SKM-1 treated with dmso at 0.1 percent for 144 hours (cell line): ENCODE measurements around the gene OSTN.

ENCODE experiments used
- DNase-seq: peaks from one replicate; lab custom pipeline; 2025; ENCODE audit not compliant: unreplicated experiment; lab: John Stamatoyannopoulos, UW

The OSTN gene

DNA sequence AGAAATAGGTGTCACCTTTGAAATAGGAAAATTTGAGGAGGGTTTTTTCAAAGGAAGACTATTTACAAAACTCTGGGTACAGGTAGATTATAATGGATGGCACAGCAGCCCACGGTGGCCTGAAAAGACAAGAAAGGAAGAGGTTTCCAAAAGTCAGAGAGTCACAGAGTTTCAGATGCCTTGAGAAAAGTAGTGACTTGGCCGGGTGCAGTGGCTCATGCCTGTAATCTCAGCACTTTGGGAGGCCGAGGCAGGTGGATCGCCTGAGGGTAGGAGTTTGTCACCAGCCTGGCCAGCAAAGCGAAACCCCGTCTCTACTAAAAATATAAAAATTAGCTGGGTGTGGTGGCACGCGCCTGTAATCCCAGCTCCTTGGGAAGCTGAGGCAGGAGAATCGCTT, 35.2 kb downstream of the OSTN start:
- DNase-seq = no peak

DNA sequence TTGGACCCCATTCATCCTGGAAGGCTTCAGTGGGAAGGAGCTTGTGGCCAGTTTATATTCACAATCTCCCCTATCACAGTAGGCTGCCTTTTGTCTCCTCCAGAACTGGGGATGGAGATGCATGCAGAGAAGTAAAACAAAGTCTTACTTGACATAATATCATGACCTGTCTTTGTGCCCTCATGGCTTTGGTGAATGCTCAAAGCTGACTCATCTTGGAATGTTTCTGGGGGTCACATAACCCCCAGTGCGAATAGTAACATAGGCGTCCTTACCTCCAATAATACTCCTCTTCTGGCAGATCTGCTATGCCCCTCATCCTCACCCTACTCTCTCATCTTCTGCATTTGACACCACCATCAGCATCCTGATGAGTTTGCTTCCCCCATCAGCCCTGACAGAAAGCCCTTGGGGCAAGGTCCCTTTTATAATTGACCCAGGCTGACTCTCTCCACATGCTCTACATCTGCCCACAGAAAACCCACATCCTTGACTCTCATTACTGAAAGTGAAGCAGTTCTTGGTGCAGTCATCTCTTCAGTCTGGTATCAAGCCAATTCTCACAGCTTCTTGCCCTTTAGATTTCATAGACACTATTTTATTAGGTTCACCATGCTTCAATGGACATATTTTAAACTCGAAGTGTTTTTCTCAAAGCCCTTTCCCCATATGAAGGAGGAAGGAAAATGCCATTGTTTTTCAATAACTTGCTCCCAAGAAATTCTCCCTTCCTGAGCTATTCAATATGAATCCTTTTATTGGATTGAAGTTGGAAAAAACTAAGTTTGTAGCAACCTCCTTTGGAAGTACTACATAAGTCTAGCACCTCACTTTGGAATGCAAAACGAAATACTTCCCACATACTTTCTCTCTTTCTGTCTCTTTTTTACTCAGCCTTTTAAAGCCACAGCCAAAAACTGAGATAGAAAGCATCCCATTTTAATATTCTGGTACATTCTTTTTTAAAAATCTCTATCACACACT, 36.6 kb downstream of the OSTN start:
- no peak for DNase-seq

DNA sequence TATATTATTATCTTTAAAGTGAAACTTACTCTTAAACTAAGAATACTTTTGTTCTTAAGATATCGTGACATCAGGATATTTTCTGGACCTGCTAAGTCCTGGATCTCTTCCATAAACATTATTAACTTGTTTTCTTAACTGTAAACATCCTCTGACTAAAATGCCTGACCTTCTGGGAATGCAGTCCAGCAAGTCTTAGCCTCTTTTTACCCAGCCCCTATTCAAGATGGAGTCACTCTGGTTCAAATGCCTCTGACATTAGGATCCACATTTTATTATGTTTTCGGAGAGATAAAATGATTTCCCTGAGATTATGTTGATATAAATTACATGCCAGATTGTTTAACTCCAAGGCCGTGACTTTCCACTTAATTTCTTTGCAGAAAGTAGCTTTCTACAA, 37.6 kb downstream of the OSTN start:
- no peak for DNase-seq

DNA sequence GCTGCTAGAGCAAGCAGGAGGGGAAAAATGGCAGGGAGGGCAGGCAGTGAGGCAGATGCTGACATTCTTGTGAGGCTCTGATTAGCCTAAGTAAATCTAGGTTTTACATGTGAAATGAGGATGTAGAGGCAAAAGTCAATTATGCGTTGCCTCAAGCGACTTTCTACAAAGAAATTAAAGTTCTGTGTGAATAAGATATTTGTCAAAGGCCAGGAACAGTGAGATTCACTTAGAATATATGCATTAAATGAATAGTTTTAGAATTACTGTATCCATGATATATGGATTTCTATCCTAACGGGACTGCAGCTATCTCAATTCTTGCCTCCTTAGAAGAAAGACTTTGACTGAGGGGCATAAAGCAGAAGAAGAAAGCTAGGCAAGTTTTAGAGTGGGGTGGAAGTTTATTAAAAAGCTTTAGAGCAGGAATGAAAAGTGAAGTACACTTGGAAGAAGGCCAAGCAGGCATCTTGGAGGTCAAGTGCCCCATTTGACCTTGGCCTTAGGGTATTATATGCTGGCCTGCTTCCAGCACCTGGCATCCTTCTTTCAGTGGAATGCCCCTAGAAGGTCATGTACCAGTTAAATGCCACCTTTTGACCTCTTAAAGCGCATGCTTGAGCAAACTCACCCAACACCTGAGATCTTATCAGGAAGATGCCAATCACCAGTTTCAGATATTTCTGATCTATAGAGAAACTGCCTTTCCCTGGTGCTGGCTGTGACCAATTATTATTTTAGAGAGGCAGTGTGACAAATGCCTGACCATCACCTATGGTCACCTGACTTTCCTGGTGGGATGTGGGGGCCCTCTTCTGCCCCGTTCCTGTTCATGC, 38.2 kb downstream of the OSTN start:
- DNase-seq = no peak

DNA sequence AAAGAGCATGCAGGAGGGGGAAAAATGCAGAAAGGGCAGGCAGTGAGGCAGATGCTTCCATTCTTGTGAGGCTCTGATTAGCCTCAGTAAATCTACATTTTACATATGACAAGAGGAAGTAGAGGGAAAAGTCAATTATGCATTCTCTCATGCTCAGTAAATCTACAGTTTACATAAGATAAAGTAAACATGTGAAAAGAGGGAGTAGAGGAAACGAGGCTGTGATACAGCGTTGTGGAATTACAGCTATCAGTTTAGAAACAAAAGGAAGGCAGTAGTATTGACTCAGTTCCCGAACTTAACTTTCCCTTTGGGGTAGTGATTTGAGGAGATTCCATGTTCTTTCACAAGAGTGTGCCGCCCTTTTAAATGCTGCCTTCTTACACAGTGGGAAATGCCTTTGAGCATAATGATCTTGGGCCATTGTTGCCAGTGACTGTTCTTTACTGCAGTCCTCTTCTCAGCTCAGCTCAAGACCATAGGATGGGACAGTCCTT, 39.3 kb downstream of the OSTN start:
- no peak for DNase-seq

- no peak for DNase-seq
Observed at GRCh38 chr3:191239407-191240031, 40.5 kb downstream of the OSTN start.

DNA sequence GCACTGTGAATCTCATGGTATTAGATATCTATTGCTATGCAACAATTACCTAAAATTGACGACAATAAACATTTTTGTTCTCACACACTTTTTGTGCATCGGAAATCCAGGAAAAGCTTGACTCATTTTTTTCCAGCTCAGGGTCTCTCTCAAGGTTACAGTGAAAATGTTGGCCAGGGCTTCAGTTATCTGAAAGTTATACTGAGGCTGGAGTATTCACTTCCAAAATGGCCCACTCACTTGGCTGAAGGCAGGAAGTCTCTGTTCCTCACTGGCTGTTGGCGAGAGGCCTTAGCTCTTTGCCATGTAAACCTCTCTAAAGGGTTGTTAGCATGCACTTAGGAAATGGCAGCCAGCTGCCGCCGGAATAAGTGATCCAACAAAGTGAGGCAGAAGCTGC, 41.4 kb downstream of the OSTN start:
- no peak for DNase-seq

- DNase-seq = peak; percentile 8
Observed at GRCh38 chr3:191244242-191244867, 45.3 kb downstream of the OSTN start.

DNA sequence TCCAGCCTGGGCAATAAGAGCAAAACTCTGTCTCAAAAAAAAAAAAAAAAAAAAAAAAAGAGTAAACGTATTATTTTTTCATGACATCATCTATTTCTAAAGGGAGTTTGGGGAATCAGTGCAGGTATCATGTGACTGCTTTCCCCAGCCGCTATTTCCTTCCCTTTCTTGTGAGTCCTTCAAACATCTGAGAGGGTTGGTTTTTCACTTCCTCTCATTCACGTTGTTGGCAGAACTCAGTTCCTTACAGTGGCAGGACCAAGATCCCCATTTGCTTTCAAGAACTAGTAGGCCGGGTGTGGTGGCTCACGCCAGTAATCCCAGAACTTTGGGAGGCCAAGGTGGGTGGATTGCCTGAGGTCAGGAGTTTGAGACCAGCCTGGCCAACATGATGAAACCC, 47.0 kb downstream of the OSTN start:
- DNase-seq = peak; percentile 98

DNA sequence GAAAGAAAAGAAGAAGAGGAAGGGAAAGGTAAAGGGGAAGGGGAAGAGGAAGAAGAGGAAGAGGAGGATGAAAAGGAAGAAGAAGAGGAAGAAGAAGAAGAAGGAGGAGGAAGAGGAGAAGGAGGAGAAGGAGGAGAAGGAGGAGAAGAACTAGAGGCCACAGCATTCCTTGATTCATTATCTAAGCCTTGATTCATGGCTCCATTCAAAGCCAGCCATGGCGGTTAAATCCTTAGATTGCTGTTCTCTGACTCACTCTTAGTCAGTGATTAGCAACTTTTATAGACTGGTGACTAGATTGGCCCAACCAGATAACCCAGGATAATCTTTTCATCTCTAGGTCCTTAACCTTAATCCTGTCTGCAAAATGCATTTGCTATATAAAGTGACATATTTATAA, 47.6 kb downstream of the OSTN start:
- no peak for DNase-seq

DNA sequence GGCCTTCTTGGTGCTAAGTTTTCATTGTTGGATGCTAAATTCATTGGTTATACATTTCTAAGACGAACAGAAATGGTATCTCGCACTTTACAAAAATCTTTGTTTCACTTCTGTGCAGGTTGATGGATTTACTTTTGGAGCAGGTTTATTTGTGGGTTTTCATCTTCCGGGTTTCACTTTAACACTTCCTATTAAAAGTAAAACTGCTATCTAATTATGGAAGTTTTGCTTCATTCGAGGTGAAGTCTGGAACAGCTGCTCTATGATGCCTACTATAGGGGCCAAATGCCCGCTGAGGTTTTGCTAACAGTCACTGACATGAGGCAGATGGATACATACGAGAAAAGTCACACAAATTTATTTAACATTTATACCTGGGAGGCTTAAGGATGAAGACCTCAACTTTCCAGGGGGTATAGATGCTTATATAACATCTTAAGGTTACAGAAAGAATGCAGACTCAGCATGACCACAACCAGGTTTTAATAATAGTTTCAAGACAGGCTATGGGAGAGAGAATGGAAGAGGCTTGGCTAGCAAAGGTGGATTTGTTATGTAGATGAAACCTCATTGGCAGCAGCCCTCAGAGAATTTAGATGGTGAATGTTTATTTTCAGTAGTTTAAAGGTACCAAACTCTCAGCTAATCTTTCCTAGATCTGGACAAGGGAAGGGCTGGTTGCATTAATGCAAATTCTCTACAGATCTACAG, 54.2 kb downstream of the OSTN start:
- no peak for DNase-seq

GRCh38 chr3:191254098-191254873, 55.2 kb downstream of the OSTN start:
- no peak for DNase-seq

DNA sequence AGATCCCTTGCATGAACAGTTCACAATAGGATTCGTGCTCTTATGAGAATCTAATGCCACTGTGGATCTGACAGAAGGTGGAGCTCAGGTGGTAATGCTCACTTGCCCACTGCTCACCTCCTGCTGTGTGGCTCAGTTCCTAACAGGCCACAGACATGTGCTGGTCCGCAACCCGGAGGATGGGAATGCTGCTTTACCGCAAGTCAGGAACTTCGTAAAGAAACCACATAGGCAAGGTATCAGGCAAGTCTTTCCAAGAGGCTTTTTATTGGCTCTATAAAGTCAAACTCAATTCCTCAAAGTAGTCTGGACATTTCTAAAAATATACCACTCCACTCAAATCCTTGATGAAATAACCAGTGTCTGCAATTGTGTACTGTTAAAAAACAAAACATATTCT, 56.1 kb downstream of the OSTN start:
- no peak for DNase-seq

DNA sequence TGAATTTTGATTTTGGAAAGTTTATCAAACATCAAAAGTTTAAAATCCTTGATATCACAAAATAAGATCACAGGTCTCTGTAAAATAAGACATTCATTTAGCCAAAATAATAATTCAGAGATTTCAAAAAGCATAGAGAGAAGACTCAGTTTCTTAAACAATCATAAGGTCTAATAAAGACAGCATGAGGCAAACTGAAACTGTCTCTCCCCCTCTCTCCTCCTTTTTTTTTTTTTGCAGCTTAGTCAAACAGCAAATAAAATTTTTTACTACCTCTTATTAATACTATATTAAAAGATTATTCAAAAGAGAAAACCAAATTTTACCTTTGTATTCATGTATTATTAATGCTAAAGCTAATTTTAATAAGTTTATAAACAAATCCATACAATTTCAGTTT, 57.4 kb downstream of the OSTN start:
- DNase-seq = no peak

DNA sequence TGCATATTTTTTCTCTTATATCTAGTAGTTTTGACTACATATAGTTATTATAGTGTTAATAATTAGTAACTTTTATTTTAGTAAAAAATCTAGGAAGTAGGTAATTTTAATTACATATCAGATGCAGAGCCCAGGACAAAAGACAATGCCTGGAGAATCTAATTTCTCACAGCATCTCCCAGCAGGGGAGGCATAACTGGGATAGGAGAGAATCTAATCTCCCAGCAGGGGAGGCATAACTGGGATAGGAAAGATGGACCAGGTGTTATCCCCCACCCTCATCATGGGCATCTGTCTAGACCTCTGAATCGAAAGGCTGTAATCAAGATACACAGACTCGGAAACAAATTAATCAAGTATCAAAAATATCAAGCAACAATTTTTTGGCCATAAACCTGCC, 58.2 kb downstream of the OSTN start:
- DNase-seq = no peak

DNA sequence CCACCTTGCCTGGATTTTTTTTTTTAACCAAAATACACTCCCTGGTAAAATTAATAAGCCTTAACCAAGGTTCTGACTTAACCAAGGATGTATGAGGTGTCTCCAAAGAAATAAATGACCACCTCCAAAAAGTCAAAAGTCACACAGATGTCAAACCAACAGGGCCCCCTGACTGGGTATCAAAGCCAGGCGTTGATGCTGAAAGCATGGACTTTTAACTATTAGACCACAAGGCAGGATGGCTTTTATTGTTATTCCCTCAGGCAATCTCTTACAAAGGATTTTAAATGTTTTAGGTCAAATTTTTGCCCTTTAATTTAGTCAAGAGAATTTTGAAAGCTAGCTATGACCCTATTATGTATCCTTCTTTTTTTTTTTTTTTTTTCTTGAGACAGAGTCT, 60.4 kb downstream of the OSTN start:
- no peak for DNase-seq

GRCh38 chr3:191260431-191261303, 61.6 kb downstream of the OSTN start:
- DNase-seq = no peak

DNA sequence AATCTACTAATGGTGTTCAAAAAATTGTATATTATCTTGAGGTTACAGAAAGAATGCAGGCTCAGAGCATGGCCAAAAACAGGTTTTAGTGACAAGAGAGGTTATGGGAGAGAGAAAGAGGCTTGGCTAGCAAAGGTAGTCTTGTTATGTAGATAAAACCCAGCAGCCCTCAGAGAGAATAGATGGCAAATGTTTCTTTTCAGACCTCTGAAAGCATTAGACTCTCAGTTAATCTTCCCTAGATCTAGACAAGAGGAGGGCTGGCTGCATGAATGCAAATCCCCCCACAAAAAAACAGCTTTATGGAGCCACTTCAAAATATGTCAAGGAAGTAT, 62.2 kb downstream of the OSTN start:
- no peak for DNase-seq

DNA sequence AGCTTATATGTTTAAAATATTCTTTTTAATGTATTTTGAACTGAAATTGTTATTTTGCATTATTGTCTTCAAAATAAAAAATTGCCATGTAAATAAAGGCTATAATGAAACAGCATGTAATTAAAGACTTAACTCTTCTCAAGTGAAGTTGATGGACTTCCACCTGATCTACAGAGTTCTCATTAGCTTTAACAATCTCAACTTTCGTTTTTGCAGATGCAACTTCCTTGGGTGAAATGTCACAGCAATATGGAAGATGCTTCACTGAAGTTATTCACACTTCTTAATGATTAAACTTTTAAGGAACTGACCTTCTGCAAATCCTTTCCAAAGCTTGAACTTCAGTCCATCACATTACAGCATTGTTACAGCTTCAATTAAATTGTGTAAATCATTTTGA, 63.6 kb downstream of the OSTN start:
- no peak for DNase-seq
